Testis (tissue), 2 donors: ENCODE results near the gene OSBPL3.

Experiments used
- POLR2A ChIP-seq: fragments of 450-650 bp; IDR thresholded peaks from one replicate; pipeline ENCODE4 v1.6.1; 2017; ENCODE audit warnings: antibody characterized with exemption, mild to moderate bottlenecking, moderate library complexity
- TF ChIP-seq, protein P1 (sequence below), 3 experiments: fragments of 450-650 bp in 2 of 3; fragments of 200-600 bp in 1 of 3; sonication (generic) in 1 of 3; IDR thresholded peaks; one replicate each; pipeline ENCODE4 v1.5.1; 2016 to 2019; ENCODE audit warnings: antibody characterized with exemption in 3 of 3, mild to moderate bottlenecking in 2 of 3, moderate library complexity in 1 of 3

DNA sequence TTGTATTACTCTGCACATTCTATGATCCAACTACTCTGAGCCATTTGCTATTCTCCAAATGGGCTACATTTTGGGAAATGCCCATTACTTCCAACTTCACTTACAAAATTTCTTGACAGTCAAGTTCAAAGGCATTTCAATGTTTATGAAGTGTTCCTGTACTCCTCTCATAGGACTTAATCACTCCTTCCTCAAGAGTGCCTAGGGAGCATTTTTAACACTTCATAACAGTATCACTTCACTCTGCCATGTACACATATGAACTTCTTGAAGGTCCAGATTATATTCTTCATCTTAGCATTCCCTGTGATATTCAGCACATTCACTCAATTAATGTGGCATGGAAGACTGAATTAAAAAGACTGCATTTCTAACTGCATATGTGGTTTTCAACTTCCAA lies 21.6 kb downstream of the OSBPL3 start:
- TF ChIP-seq, protein P1, sequence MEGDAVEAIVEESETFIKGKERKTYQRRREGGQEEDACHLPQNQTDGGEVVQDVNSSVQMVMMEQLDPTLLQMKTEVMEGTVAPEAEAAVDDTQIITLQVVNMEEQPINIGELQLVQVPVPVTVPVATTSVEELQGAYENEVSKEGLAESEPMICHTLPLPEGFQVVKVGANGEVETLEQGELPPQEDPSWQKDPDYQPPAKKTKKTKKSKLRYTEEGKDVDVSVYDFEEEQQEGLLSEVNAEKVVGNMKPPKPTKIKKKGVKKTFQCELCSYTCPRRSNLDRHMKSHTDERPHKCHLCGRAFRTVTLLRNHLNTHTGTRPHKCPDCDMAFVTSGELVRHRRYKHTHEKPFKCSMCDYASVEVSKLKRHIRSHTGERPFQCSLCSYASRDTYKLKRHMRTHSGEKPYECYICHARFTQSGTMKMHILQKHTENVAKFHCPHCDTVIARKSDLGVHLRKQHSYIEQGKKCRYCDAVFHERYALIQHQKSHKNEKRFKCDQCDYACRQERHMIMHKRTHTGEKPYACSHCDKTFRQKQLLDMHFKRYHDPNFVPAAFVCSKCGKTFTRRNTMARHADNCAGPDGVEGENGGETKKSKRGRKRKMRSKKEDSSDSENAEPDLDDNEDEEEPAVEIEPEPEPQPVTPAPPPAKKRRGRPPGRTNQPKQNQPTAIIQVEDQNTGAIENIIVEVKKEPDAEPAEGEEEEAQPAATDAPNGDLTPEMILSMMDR (IDR thresholded peaks at IDR 0.05): no peak
- TF ChIP-seq POLR2A: no peak
